CD4-positive, alpha-beta T cell treated with Interleukin-10 for 1 hour (primary cell): ENCODE measurements around the gene PCNX4.
A peak's percentile ranks its signal among the peaks of the same experiment; 100 is the strongest.

Source experiments
- DNase-seq: peaks from one replicate; pipeline ENCODE4 v3.0.0-alpha.2; 2020

The PCNX4 gene

GRCh38 chr14:60102389-60102788, 10.7 kb downstream of the PCNX4 start:
- no peak for DNase-seq

DNA sequence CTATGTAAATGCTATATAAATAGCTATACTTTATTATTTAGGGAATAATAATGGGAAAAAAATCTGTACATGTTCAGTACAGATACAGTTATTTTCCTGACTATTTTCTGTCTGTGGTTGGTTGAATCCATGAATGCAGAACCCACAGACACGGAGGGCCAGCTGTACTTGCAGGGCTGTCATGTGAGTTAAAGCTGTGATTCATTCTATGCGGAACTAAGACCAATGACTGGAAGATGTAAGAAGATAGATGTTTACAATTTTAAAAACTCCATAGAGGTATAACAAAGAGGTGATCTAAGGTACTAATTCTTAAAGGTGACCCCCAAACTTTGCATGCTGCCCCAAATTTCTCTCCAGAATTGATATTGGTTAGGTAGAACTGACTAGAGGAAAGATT, 14.6 kb downstream of the PCNX4 start:
- no peak for DNase-seq

- no peak for DNase-seq
These were observed 15.8 kb downstream of the PCNX4 start for GRCh38 chr14:60107477-60107876.

DNA sequence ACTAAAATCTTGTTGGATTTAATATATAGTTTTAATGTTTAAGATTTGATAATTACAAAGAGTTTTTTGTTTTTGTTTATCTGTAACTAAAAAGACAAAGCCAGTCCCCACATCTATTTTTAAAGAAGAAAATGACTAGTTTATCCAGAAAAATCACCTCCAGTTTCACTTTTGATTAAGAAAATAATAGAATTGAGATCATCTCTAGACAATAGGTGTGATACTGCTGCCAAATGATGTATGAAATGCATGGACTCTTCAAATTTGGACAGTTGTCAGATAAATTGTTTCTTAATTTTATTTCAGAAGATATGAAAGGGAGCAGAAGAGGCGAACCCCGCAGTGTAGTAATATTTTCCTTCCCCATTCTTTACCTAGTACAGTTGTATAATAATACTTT, 20.0 kb downstream of the PCNX4 start:
- no peak for DNase-seq

GRCh38 chr14:60114881-60115280, 23.2 kb downstream of the PCNX4 start:
- DNase-seq = no peak

GRCh38 chr14:60116181-60116580, 24.5 kb downstream of the PCNX4 start:
- no peak for DNase-seq

- DNase-seq = no peak
These were observed 34.2 kb downstream of the PCNX4 start for GRCh38 chr14:60125918-60126317.

DNA sequence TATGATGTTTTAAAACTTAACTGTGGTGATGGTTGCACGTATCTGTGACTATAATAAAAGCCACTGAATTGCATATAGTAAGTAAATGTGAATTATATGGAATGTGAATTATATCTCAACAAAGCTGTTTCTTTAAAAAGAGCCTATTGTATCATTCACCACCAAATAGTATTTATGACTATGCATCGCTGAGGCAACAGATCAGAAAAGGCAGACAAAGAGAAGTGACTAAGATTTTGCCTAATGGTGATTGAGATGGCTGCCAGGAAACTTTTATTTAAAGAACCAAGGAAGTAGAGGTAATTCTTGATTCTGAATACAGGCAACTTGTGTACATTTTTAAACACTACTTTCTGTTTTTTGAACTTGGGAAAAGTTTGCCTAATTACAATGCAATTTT, 41.8 kb downstream of the PCNX4 start:
- DNase-seq = no peak

GRCh38 chr14:60134702-60135101, 43.0 kb downstream of the PCNX4 start:
- DNase-seq = no peak

- DNase-seq = peak; percentile 73
These were observed 60.0 kb downstream of the PCNX4 start for GRCh38 chr14:60151715-60152114.

GRCh38 chr14:60153991-60154390, 62.3 kb downstream of the PCNX4 start:
- DNase-seq = peak; percentile 35

DNA sequence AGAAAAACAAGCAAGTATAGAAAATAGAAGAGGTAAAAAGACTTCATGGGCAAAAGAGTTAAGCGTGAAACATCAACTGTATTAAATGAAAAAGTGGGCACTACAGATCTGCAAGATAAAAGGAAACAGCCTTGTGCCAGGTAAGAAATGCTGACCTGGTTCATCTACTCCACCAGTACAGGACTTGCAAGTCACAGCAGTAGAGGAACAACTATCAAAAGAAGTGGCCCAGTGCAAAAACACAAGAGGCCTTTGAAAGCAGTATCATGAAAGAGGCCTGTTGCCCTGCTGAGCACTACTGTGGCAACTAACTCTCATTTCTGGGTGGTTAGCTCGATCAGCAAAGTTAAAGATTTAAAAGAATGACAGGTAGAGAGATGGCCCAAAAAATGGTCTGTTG, 62.9 kb downstream of the PCNX4 start:
- DNase-seq = no peak

DNA sequence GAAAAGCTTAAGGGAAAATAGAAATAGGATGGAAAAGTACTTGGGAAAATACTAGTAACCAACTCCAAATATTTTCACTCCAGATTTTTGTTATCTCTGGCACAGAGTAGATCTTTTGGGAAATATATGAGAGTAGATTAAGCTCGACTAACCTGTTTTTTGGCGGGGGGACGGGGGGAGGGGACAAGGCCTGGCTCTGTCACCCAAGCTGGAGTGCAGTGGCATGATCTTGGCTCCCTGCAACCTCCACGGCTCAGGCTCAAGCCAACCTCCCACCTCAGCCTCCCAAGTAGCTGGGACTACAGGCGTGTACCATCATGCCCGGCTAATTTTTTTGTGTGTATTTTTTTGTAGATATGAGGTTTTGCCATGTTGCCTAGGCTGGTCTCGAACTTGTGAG, 68.7 kb downstream of the PCNX4 start:
- no peak for DNase-seq

- no peak for DNase-seq
These were observed 69.7 kb downstream of the PCNX4 start for GRCh38 chr14:60161196-60162107.

DNA sequence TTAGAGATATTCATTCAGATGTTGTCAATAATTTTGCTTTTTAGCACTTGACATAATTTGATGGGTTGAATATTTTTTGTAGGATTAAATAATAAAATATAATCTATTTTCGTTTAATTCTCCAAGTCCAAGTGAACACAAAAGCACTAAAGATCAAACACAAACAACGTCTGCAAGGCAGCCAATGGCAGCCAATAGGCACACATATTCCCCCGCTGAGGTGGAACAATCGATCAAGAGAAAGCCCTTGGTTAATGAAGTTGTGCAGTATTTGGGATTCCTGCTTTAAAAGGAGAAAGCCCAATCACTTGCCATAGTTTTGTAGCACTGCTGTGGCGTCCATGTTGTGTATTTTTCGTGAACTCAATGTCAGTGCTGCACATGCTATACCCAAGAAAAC, 72.0 kb downstream of the PCNX4 start:
- DNase-seq = no peak

- no peak for DNase-seq
These were observed 72.6 kb downstream of the PCNX4 start for GRCh38 chr14:60164404-60164711.

- peak; percentile 75 for DNase-seq
These were observed 73.2 kb downstream of the PCNX4 start, which contains the start of gene DHRS7 for GRCh38 chr14:60164712-60165546. Gene DHRS7 (minus strand): TSS chr14:60165398. CDS start chr14:60165309, 89 bp downstream.

DNA sequence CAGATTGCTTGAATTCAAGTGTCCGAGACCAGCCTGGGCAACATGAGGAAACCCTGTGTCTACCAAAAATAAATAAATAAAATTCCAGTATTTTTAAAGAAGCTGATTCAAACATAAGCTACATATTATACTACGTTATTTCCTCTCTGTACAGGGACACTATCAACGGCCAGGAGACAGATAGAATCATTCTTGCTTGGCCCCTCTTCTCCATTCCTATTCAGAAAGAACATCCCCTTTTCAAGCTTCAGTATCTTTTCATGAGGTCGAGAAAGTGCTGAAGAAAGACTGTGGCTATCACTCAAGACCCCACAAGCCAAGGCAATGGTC, 73.8 kb downstream of the PCNX4 start:
- no peak for DNase-seq

- peak; percentile 37 for DNase-seq
These were observed 74.4 kb downstream of the PCNX4 start for GRCh38 chr14:60166142-60166541.

DNA sequence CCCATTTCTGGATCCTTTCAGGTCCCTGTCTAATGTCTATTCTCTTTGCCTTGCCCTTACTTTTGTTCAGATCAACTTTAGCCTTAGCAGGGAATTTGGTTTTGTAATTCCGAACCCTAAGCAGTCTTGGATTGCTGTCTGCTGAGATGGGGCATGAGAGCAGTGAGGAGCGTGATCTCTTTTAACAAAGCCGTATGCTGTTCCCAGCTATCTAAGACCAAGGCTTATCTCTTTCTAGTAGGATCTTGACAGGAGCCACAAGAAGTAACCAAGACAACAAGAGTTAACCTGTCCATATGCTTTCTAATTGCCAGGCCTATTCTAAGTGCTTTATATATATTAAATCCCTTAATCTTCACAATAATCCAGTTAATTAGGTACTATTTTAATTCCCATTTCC, 78.0 kb downstream of the PCNX4 start:
- no peak for DNase-seq

- DNase-seq = no peak
These were observed 79.2 kb downstream of the PCNX4 start for GRCh38 chr14:60170948-60171347.

DNA sequence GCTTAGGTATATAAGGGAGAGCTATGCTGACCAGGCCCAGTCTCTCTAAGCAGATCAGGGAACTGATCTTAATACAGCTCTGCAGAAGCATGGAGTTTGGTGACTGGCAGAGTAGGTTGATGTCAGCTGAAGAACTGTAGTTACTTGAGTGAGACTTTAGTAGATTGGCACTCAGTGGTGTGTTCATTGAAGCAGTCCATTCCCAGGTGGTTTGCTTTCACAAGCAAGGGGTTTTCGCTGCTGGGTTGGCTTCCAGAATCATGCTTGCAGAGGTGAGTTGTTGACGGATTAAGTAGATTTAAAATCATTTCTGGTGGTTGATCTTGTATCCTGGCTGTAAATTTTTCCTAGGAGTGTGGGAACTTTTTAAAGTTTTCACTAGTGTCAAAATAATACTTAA, 80.0 kb downstream of the PCNX4 start:
- no peak for DNase-seq

GRCh38 chr14:60174352-60175254, 82.9 kb downstream of the PCNX4 start:
- DNase-seq = no peak
